Occipital lobe (tissue), 2 donors: ENCODE measurements around the gene PAM. TPM values are rescaled to one million over a fixed set of nuclear protein-coding genes. Genes with fewer than 3 reads are reported as not detected.

Experiments used
- DNase-seq: peaks from one replicate; lab custom pipeline; 2025; lab: John Stamatoyannopoulos, UW
- total RNA-seq: library from RNA; depleted of rRNA; stranded (reverse); fragments of >200 nt; gene quantifications from one replicate; pipeline ENCODE4 v1.2.3, GENCODE V29; 2014

Gene PAM
- total RNA-seq, 1 donor from 2014 or later = 85.2 TPM

DNA sequence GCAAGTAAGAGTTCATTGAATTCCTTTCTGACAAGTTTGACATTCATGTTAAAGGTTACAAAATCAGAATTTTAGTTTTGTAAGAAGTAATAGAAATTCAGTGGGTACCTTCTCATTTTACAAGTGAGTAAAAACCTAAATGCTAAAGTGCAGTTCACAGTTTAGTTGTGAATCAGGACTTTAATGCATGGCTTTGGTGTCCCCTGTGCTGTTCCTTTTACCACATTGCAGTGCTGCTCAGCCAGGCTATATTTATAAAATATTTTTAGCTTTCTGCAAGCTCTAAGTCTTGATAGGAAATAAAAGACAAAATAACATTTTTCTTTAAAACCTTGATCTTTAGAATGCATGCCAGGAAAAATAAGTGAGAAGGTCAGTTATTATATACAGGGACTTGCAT, 26.3 kb downstream of the PAM start:
- DNase-seq = no peak

DNA sequence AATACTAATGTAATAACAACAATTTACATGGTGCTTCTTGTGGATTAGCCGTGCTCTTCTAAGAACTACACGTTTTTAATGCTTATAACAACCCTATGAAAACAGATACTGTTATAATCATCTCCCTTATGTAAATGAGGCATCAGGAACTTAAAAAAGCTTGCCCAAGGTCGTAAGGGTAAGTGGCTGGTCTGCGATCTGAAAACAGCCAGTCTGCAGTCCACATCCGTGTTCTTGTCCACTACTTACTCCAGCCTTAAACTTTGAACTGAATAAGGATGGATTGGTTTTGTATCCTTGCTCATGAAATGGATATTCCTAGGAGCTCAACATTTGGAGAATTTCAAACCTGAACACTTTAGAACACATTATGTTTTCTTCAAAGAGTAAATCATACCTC, 26.7 kb downstream of the PAM start:
- no peak for DNase-seq

DNA sequence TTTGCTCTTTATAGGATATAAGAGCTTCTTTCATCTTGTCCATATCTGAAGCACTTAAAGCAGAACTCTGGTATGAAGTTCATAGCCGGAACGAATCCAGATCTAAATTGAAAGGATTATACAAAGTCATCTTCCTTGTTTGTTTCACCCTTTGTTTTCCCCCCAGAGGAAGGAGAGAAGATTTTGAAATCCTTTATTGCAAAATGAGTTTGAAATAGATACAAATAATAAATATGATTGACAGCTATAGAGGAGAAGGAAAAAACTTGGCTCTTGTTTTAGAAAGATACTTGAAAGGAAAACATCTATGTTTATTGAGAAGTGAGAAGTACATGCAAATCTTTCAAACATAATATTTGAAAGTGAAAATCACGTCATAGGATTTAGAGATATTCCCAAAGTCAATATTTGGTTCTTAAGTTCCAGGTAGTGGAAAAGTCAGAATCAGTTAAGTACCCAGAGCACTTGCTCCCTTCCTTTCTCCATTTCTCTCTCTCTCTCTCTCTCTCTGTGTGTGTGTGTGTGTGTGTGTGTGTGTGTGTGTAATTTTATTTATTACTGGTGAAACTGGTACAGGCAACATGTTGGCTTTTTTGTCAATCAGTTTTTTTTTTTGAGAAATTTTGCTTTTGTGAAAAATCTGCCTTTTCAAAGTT, 27.2 kb downstream of the PAM start:
- DNase-seq = no peak

DNA sequence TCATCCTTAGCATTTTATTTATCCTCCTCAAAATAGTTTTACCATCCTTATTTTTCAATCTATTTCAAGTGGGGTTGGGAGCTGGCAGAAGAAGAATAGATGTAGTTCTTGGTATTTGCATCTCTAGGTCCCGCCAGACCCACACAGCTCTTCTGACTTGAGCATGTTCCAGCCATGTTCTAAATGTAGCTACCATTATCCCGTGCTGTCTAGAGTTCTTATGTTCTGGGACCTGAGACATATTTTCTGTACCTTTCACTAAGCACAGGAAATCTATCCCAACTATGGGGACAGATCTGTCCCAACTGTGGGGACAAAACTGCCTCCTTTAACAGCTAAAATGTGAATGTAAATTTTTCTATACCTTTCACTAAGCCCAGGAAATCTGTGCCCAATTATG, 32.0 kb downstream of the PAM start:
- no peak for DNase-seq

DNA sequence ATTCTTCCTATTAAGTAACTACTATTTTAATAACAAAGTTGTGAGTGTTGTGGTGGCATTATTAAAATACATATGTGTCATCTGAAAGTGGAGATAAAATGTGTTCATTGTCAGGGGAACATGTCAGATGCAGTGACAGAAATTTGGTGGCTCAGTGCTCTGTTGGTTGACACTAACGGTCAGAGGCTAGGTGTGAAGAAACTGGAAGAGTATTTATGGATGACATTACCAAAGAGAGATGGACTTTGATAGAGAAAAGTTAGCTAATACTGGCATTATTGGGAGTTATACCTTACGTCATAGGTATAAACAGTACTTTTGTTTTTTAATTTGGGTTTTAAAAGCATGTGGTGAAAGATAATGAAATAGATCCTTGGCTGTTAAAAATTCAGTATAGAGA, 33.7 kb downstream of the PAM start:
- DNase-seq = no peak

DNA sequence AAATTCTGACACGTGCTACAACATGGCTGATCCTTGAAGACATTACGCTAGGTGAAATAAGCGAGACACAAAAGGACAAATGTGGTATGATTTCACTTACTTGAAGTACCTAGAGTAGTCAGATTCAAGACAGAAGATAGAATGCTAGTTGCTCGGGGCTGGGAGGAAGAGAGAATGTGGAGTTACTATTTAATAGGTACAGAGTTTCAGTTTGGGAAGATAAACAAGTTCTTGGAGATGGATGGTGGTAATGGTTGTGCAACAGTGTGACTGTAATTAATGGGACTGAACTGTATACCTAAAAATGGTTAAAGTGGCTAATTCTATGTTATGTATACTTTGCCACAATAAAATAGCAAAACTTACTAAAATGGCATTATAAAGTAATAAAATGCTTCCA, 34.4 kb downstream of the PAM start:
- no peak for DNase-seq

DNA sequence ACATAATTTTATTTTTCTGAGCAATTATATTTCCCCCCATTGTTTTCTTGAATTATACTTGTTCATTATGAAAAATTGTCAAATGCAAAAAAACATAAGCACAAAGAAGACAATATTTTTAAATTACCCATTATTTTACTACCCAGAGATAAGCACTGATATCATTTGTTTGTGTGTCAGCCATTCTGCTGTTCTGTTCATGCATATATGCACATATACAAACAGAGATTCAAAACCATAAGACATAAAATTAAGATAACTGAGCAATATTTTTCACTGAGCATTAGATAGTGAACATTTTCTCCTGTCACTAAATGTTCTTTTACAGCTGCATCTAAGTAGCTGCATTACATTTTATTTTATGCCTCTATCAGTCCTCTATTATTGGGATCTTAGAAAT, 35.6 kb downstream of the PAM start:
- DNase-seq = no peak

DNA sequence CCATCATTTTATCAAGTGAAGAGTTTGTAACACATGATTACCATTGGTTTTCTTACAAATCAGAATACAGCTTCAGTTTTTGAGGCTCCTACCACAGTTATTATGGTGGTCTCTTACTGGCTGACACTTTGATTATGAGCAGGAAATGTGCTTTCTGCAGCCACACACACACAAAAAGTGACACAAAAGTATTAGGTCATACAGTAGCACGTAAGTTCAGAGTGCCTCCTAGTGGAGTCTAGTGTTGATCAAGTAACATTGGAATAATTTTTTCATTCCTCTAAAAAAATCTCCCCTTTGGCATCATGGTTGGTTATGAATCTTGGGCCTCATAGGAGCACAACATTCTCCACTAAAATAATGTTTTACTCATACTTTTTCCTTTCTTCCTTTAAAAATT, 37.6 kb downstream of the PAM start:
- no peak for DNase-seq

DNA sequence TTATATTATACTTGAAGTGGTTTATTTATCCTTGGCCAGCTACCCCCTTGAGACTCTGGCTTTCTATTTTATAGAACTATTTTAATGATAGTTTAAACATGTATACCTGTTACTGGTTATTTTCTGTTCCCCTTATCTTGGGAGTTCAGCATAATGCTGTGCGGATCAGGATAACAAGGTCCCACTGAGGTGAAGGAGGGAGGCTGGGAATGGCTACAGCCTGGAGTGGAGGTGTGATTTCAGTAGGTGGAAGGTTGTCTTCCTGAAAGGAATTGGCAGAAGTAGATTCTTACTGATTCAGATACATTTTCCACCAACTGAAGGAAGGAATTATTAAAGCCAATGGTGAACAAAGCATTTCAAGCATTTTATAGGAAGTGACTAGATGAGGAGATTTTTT, 38.9 kb downstream of the PAM start:
- no peak for DNase-seq

DNA sequence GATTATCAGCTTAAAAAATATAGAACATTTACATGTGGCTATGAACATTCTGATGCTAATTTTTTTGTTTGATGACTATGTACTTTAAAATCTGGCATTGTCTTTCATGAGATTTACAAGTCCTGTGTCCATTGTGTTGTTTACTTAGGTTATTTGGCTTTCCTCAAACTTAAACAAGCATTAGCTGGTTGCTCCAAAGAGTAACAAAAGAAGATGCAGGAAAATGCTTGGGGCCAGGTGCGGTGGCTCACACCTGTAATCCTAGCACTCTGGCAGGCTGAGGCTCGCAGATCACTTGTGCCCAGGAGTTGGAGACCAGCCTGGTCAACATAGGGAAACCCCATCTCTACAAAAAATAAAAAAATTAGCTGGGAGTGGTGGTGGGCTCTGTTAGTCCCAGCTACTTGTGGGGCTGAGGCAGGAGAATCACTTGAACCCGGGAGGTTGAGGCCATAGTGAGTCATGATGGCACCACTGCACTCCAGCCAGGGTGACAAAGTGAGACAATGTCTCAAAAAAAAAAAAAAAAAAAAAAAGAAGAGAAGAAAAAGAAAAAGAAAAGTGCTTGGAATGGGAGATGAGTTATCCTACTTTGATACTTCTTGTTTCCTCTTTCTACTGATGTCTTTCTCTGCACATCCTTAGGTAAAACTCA, 39.7 kb downstream of the PAM start:
- no peak for DNase-seq

DNA sequence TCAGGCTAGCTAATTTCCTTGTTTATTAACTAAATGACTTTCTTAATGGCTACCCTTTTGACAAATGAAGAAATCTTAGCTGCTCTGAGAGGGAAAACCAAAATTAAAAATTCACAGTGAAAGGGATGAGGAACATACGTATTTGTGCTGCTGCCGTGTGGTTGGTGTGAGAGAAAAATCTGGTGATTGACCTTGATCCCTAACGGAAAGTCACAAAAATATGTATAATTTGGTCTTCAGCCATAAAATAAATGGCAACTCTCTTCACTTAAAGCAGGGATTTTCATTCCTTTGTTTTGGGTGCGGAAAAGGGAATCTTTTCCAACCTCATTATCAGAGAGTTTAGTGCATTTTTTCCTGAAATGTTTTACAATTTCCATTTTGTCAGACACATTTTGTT, 40.4 kb downstream of the PAM start:
- no peak for DNase-seq

DNA sequence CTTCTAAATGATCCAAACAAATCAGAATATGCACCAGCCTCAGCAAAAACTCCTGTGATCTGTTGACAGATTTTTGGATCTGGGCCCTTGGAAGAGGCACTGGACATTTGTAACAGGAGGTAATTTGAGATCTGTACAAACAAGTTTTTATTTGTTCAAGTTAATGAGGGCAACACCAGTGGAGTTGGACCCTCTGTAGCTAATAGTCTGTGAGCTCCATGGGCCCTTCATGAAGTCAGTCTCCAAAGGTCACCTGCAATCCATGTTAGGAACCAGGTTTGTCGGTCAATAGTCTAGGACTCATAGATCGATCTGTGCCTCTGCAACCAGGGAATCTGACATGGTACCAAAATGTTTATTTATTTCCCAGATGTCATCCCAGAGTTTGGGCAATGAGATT, 40.9 kb downstream of the PAM start:
- no peak for DNase-seq

DNA sequence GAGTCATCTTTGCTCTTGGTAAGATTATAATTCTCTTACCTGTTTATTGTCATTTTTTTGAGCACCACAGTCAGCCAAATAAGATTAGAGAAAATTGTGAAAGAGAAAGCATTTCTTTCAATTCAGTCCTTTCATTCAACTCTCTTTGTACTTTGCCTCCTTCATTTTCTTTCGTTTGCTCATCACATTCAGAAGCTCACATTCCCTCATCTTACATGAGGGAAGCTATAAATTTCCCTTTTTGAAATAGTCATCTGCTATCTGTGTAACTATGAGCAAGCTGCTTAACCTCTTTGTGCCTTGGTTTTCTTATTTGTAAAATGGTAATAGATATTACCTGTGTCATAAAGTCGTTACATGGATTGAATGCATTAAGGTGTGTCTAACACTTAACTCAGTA, 41.4 kb downstream of the PAM start:
- DNase-seq = no peak

DNA sequence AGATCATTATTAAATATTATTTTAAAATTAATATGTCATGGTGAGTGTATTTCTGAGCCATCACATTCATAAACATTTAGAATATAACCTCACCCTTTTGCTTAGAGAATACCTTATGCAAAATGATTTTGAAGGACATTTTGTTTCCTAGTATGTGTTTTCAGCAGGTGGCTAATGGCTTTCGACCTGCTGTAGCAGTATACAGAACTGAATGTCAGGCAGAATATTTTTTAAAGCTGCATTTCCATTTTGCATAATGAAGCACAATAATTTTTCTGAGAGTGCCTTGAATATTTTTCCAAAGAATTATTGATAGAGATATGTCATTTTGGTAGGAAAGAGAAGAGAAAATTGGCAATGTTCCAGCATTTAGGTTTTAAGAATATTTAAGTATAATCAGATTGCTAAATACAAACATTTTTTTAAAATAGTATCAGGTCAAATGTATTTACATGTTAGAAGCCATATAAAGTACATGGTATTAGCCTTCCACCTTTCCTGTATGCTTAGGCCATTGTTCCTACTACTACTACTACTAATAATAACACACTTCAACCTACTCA, 42.3 kb downstream of the PAM start:
- DNase-seq = no peak

DNA sequence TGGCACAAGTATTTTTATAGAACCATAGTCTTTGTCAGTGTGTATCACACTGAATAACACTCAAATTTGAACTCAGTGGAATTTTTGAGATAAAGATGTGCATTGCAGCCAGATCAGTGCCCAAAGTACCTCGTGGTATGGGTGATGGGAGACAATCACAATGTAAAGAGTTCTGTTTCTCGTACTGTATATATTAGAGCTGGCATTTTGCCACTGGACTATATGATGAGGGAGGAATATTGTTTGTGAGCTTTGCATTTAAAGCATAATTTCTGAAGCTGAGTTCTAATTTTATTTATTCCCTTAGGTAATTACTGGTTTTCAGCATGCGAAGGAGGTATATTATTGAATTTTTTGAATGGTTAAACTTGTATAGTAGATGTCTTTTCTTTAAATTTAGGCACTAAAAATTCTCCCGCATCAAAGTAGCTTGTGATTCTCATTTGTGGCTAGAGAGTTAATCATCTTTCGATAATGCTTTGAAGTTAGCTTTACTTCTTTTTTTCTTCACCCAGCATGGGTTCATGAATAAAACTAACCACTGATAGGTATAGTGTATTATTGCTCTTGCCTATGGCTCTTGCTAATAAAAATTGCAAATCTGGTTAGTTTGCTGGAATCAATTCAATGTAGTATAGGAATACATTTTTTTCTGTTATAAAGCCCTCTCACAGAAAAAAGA, 43.1 kb downstream of the PAM start:
- DNase-seq = no peak

DNA sequence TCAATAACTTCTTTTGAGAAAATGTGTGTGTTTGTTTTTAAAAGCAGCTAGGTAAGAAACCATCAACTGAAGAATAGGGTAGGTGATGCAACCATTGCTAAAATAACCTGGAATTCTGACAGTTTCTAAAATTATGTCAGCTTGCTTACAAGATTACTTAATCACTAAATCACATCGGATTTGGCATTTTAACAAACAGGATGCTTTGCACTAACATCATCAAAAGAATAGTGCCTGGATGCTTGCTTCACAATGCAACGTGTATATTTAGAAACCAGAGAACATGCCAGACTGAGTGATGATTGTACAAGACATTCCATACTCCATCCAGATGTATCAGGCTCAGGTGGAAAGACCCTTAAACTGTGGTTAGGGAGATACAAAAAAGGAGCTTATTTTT, 43.9 kb downstream of the PAM start:
- no peak for DNase-seq

DNA sequence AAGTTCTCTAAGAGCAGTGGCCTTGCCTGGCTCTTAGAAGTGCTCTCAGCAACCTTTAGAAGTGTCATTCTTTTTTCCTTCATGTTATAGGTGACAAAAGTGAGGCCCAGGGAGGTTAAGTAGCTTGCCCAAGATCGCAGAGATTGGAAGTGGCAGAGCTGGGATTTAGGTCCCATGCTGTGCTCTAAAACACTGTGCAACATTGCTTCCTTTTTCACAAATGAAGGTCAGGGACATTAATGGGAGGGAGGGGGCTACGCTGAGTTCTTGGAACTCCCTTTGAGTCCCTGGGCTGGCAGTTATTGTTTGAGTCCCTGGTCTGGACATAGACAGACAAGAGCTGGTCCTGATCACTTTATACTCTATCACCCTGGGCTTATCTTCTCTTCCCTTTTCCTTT, 45.3 kb downstream of the PAM start:
- no peak for DNase-seq

DNA sequence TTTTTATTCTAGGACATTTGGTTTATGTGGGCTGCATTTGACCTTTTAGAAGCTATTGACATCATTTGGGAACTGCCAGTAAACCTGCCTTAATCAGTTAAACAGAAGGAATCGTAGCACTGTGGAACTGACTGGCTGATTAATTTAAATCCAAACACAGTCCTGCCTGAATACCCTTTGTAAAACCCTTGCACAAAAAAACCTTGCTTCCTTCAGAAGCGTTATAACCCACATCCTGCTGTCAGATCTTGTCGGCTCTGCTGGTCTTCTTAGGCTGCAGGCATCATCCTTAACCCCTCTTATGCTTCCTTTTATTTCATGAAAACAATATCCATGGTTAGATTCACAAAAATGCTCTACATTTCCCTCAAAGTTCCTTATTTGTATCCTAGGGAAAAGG, 46.3 kb downstream of the PAM start:
- DNase-seq = no peak

DNA sequence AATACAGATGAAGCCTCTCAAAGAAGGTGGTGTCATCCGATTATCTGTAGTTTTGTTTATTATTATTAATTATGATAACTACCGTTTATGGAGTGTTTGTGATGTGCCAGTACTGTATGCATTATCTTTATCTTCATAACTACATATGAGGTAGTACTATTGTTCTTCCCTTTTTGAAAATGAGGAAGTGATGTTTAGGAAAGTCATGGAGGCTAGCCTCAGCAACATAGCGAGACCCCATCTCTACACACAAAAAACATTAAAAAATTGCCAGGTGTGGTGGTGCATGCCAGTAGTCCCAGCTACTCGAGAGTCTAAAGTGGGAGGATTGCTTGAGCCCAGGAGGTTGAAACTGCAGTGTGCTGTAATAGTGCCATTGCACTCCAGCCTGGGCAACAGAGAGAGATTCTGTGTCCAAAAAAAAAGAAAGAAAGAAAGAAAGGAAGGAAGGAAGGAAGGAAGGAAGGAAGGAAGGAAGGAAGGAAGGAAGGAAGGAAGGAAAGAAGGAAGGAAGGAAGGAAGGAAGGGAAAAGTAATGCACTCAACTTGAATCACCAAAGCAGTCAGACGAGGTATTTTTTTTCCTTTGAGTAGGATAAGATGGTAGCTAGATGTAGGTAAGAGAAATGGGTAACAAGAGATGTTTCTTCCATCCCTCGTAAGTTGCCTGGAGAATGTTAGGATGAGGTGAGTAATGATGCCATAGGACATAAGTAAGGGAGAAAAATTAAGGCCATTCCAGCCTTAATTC, 47.8 kb downstream of the PAM start:
- no peak for DNase-seq

DNA sequence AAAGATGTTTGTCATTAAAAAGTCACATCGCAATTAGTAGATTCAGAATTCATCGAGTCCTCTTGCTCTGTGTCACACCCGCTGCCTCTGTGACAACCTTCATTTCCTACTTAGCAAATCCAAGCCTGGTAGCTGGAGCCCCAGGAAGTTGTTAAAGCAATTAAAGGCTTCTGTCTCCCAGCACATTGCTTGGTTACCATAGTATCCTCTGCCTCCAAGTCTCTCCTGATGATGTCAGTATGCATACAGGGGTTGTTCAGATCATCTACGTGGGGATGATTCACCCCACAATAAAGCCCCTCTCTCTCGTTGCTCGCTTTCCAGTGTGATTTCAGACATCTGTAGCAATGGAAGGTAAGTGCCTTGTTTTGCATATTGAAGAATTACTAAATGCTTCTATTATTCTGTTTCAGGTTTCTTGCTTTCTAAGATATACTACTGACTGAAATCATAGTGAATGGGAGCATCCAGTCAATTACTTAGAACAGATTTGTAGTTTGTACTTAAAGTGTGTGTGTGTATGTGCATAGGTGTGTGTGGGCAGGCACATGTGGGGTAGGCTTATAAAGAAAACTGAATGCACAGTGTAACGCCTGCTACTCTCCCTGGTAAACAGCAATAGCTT, 52.9 kb downstream of the PAM start:
- DNase-seq = no peak

DNA sequence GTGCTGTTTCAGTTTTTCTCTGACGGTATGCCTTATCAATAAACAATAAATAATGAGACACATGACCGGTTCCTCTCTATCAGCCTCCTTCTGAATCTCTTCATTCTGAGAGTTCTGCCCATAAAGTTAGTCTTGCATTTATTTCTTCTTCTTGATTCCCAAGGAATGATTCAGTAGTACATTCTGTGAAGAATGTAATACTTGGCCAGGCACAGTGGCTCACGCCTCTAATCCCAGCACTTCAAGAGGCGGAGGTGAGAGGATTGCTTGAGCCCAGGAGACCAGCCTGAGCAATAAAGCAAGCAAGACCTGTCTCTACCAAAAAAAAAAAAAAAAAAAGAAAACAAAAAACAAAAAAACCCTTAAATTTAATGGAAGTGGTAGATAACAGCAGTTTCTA, 53.9 kb downstream of the PAM start:
- DNase-seq = no peak

DNA sequence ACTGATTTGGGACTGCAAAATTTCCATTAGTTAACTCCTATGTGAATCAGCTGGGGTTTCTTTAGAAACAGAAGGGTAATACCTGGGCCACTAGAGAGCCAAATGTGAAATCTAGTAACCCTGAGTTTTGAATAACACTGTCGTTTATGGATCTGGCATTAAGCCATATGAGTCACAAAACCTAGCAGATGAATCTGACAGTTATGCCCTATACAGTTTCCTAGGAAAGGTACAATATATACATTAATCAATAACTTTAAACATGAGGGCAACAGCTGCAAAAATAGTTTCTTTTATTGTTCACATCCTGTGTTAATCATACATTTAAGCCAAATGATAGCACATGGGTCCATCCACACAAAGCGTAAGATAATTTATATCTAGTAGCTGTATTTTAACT, 56.9 kb downstream of the PAM start:
- no peak for DNase-seq
